AG04450 (cell line): Measurements from ENCODE around the gene TP53. TPM values are rescaled to one million over a fixed set of nuclear protein-coding genes. Genes with fewer than 3 reads are reported as not detected.

ENCODE experiments used
- CTCF ChIA-PET: fragments of 300-600, 350-600 bp; formaldehyde crosslinking; extraction: SDS; loops from one replicate; lab custom pipeline; 2022; ENCODE audit warnings: antibody characterized with exemption, inconsistent platforms; lab: Charles Lee
- POLR2A ChIA-PET: fragments of 350-600 bp; formaldehyde crosslinking; extraction: SDS; loops from one replicate; lab custom pipeline; 2021; ENCODE audit warnings: antibody characterized with exemption, inconsistent platforms; lab: Yijun Ruan, JAX
- DNase-seq: peaks from one replicate; pipeline ENCODE4 v3.0.0-alpha.2; 2011; ENCODE audit warnings: low read depth, low spot score
- H3K27ac ChIP-seq: one replicate; pipeline ENCODE4 v1.5.1; 2012; ENCODE audit warnings: low read depth, low read length, control low read depth
- H3K27me3 ChIP-seq: one replicate; pipeline ENCODE4 v1.6.0; 2012; ENCODE audit warnings: low read length; ENCODE audit not compliant: control insufficient read depth, insufficient read depth
- H3K4me3 ChIP-seq: 2 replicates; pipeline ENCODE4 v1.5.1; 2011; ENCODE audit warnings: mild to moderate bottlenecking, low read depth, low read length, control low read depth
- H3K9me3 ChIP-seq: 2 replicates; pipeline ENCODE4 v1.5.1; 2012; ENCODE audit warnings: low read length; ENCODE audit not compliant: control insufficient read depth, insufficient read depth
- CTCF ChIP-seq: IDR thresholded peaks from 2 replicates; pipeline ENCODE4 v1.5.1; 2011; ENCODE audit warnings: low read depth, low read length, control low read depth, inconsistent platforms
- polyA plus RNA-seq: library from polyadenylated mRNA; depleted of rRNA; stranded (reverse); fragments of >200 nt; gene quantifications from 2 replicates; pipeline ENCODE4 v1.2.3, GENCODE V29; 2011

TP53 gene
- polyA plus RNA-seq, 1 experiment = 40.7 TPM

- Histone ChIP-seq H3K9me3 (no peaks in the 10 kb centered on the region; the same call in 1 of the 2 replicates), H3K27ac (no peak overlapping the region), H3K4me3 (no peak overlapping the region), H3K27me3 (peaks cover 26% of the 10 kb centered on the region)
- no peak for TF ChIP-seq CTCF
- DNase-seq = no peak
- POLR2A ChIA-PET = no interaction called here
- CTCF ChIA-PET = interaction anchor here (0.7 to 1.6 kb wide), 3 partner anchors 9 to 20 kb away, joined by 5 to 7 read pairs (median 5); partner anchors contain the start of genes DNAH2 and TP53
Observed at GRCh38 chr17:7707446-7707845, 20.2 kb upstream of the TP53 start.

GRCh38 chr17:7706631-7707354 lies 19.5 kb upstream of the TP53 start:
- Histone ChIP-seq H3K27me3 (peaks cover 20% of the 10 kb centered on the region), H3K4me3 (no peak overlapping the region), H3K27ac (no peak overlapping the region), H3K9me3 (no peaks in the 10 kb centered on the region; the same call in 1 of the 2 replicates)
- ChIA-PET POLR2A (interaction anchor here (0.9 to 1.8 kb wide), 2 partner anchors 18 to 19 kb away, joined by 3 to 4 read pairs; partner anchors contain the start of genes TP53 and WRAP53), CTCF (interaction anchor here (0.7 to 1.6 kb wide), 4 partner anchors 10 to 20 kb away, joined by 3 to 7 read pairs (median 5); partner anchors contain the start of genes DNAH2 and TP53)
- DNase-seq = no peak
- no peak for TF ChIP-seq CTCF

GRCh38 chr17:7705269-7706255 lies 18.3 kb upstream of the TP53 start:
- peaks cover 18% of the 10 kb centered on the region for H3K27me3 ChIP-seq
- TF ChIP-seq CTCF = no peak
- ChIA-PET CTCF (interaction anchor here (1.0 kb wide), 1 partner anchor 18 kb away, joined by 3 read pairs; no protein-coding TSS in a partner anchor), POLR2A (interaction anchor here (0.7 to 1.8 kb wide), 3 partner anchors 12 to 25 kb away, joined by 4 to 10 read pairs (median 6); partner anchors contain the start of genes DNAH2 and TP53)
- H3K4me3 ChIP-seq = peak overlapping the region; percentile 57
- H3K9me3 ChIP-seq = no peaks in the 10 kb centered on the region; the same call in 1 of the 2 replicates
- no peak for DNase-seq
- H3K27ac ChIP-seq = no peak overlapping the region

GRCh38 chr17:7704601-7705268 lies 17.4 kb upstream of the TP53 start, which contains the start of gene EFNB3:
TSS of gene EFNB3 (plus strand) at chr17:7705202. CDS start at chr17:7705599, 397 bp downstream.
- Histone ChIP-seq H3K9me3 (no peaks in the 10 kb centered on the region; the same call in 1 of the 2 replicates), H3K4me3 (peak within 1 kb of the TSS; percentile 57), H3K27ac (no peak within 1 kb of the TSS), H3K27me3 (peaks cover 18% of the 10 kb centered on the region)
- TF ChIP-seq CTCF = no peak
- POLR2A ChIA-PET = interaction anchor here (0.7 to 1.5 kb wide), 2 partner anchors 12 to 26 kb away, joined by 6 to 10 read pairs; partner anchors contain the start of gene DNAH2
- DNase-seq = no peak
- CTCF ChIA-PET = interaction anchor here (0.8 kb wide), 1 partner anchor 17 kb away, joined by 3 read pairs; no protein-coding TSS in a partner anchor
